ENCODE results near the gene CEP89. TPM values are rescaled to one million over a fixed set of nuclear protein-coding genes. Genes with fewer than 3 reads are reported as not detected.
"Not testable (repeated sequence)": the region's sequence is repeated elsewhere in the genome, so short reads cannot be mapped to it uniquely, and the experiment has no call there.

The CEP89 gene
- total RNA-seq, 1 donor from 2014 or later, result 42.5 TPM

- Mint-ChIP-seq H3K9me3 (ENCODE audit: unreplicated experiment) (peaks cover 10% of the 10 kb centered on the region), H3K4me1 (ENCODE audit: low read depth, unreplicated experiment) (peaks cover 5% of the 10 kb centered on the region), H3K27ac (ENCODE audit: unreplicated experiment) (peak overlapping the region; percentile 84), H3K4me3 (ENCODE audit: unreplicated experiment) (peak overlapping the region; percentile 99), H3K36me3 (ENCODE audit: unreplicated experiment) (no peaks in the 10 kb centered on the region), H3K27me3 (ENCODE audit: unreplicated experiment) (peaks cover 12% of the 10 kb centered on the region)
- DNase-seq, result no peak
- no peak for TF ChIP-seq CTCF (IDR thresholded peaks at IDR 0.05; ENCODE audit: partially characterized antibody, unreplicated experiment)
Observed at GRCh38 chr19:32971012-32971595, 654 bp downstream of the CEP89 start.

GRCh38 chr19:32969549-32969948, 2.2 kb downstream of the CEP89 start:
- Mint-ChIP-seq H3K9me3 (ENCODE audit: unreplicated experiment) (peaks cover 10% of the 10 kb centered on the region), H3K36me3 (ENCODE audit: unreplicated experiment) (no peaks in the 10 kb centered on the region), H3K4me1 (ENCODE audit: low read depth, unreplicated experiment) (peaks cover 5% of the 10 kb centered on the region), H3K27ac (ENCODE audit: unreplicated experiment) (no peak overlapping the region), H3K4me3 (ENCODE audit: unreplicated experiment) (no peak overlapping the region), H3K27me3 (ENCODE audit: unreplicated experiment) (peaks cover 12% of the 10 kb centered on the region)
- TF ChIP-seq CTCF (IDR thresholded peaks at IDR 0.05; ENCODE audit: partially characterized antibody, unreplicated experiment), result no peak
- DNase-seq, result no peak

- Mint-ChIP-seq H3K9me3 (ENCODE audit: unreplicated experiment) (peaks cover 5% of the 10 kb centered on the region), H3K4me3 (ENCODE audit: unreplicated experiment) (no peak overlapping the region), H3K27me3 (ENCODE audit: unreplicated experiment) (peaks cover 11% of the 10 kb centered on the region), H3K36me3 (ENCODE audit: unreplicated experiment) (peaks cover 6% of the 10 kb centered on the region), H3K27ac (ENCODE audit: unreplicated experiment) (no peak overlapping the region), H3K4me1 (ENCODE audit: low read depth, unreplicated experiment) (peaks cover 5% of the 10 kb centered on the region)
- DNase-seq, result no peak
- TF ChIP-seq CTCF (IDR thresholded peaks at IDR 0.05; ENCODE audit: partially characterized antibody, unreplicated experiment), result no peak
Observed at GRCh38 chr19:32966750-32967149, 5.0 kb downstream of the CEP89 start.

- H3K36me3 Mint-ChIP-seq (ENCODE audit: unreplicated experiment), result peaks cover 5% of the 10 kb centered on the region
- no peaks in the 10 kb centered on the region for H3K27me3 Mint-ChIP-seq (ENCODE audit: unreplicated experiment)
- no peak overlapping the region for H3K27ac Mint-ChIP-seq (ENCODE audit: unreplicated experiment)
- TF ChIP-seq CTCF (IDR thresholded peaks at IDR 0.05; ENCODE audit: partially characterized antibody, unreplicated experiment), result no peak
- H3K4me3 Mint-ChIP-seq (ENCODE audit: unreplicated experiment), result no peak overlapping the region
- H3K9me3 Mint-ChIP-seq (ENCODE audit: unreplicated experiment), result no peaks in the 10 kb centered on the region
- no peaks in the 10 kb centered on the region for H3K4me1 Mint-ChIP-seq (ENCODE audit: low read depth, unreplicated experiment)
- DNase-seq, result no peak
Observed at GRCh38 chr19:32945260-32945659, 26.5 kb downstream of the CEP89 start.

- not testable (repeated sequence) for H3K4me3 Mint-ChIP-seq (ENCODE audit: unreplicated experiment); H3K27me3 Mint-ChIP-seq (ENCODE audit: unreplicated experiment); H3K9me3 Mint-ChIP-seq (ENCODE audit: unreplicated experiment); DNase-seq; H3K27ac Mint-ChIP-seq (ENCODE audit: unreplicated experiment); H3K4me1 Mint-ChIP-seq (ENCODE audit: low read depth, unreplicated experiment)
- peaks cover 11% of the 10 kb centered on the region for H3K36me3 Mint-ChIP-seq (ENCODE audit: unreplicated experiment)
Observed at GRCh38 chr19:32941273-32941672, 30.5 kb downstream of the CEP89 start.

All from glutamatergic neuron (in vitro differentiated cells).